Mammary epithelial cell (primary cell): ENCODE measurements around the gene NFKBIZ.

Experiments
- EZH2 ChIP-seq: IDR thresholded peaks from 2 replicates; pipeline ENCODE4 v1.6.1; 2012; ENCODE audit warnings: low read length, inconsistent platforms, borderline replicate concordance
- TF ChIP-seq, protein P1 (sequence below), 2 donors: IDR thresholded peaks in 1 of 2; conservative IDR thresholded peaks in 1 of 2; 2 replicates each; pipeline ENCODE4 v1.5.1; 2011 to 2012; ENCODE audit warnings: inconsistent platforms in 2 of 2, low read length in 2 of 2, mild to moderate bottlenecking in 2 of 2, control low read depth in 1 of 2, low read depth in 1 of 2; ENCODE audit not compliant: insufficient read depth in 1 of 2; ENCODE audit errors: extremely low read depth in 1 of 2

DNA sequence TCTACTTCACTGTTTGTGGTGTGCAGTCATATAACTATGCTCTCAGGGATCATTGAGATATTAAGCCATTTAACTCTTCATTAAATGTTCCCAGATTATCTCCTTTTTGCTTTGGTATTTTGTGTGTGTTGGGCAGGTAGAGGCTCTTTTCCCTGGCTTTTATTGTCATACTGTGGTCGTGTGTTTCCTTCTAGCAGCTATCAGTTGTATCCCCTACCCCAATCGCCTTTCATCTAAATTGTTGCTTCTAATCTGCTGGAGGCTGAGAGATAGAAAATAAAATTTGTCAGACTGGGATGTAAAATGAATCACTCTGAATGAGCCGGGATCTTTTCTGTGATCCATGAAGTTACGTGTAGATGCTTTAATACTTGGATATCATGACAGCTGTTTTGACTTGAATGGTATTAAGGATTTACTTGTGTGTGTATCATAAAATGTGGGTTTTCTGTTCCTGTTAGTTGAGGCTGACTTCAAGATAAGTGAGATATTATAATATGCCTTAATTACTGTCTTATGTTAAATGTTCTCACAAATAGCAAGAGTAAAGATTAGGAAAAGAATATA is 9.2 kb downstream of the NFKBIZ start:
- no peak for TF ChIP-seq EZH2
- TF ChIP-seq, protein P1, sequence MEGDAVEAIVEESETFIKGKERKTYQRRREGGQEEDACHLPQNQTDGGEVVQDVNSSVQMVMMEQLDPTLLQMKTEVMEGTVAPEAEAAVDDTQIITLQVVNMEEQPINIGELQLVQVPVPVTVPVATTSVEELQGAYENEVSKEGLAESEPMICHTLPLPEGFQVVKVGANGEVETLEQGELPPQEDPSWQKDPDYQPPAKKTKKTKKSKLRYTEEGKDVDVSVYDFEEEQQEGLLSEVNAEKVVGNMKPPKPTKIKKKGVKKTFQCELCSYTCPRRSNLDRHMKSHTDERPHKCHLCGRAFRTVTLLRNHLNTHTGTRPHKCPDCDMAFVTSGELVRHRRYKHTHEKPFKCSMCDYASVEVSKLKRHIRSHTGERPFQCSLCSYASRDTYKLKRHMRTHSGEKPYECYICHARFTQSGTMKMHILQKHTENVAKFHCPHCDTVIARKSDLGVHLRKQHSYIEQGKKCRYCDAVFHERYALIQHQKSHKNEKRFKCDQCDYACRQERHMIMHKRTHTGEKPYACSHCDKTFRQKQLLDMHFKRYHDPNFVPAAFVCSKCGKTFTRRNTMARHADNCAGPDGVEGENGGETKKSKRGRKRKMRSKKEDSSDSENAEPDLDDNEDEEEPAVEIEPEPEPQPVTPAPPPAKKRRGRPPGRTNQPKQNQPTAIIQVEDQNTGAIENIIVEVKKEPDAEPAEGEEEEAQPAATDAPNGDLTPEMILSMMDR (conservative IDR thresholded peaks at IDR 0.05 in 1 of 2, IDR thresholded peaks at IDR 0.05 in 1 of 2; ENCODE audit: extremely low read depth in 1 of 2, insufficient read depth in 1 of 2, low read depth in 1 of 2, low read length in 2 of 2): no peak
